ENCODE results near the gene LRRC74A. TPM values are rescaled to one million over a fixed set of nuclear protein-coding genes. Genes with fewer than 3 reads are reported as not detected.

Gene LRRC74A
- total RNA-seq, 1 donor from 2014 or later, result not detected

DNA sequence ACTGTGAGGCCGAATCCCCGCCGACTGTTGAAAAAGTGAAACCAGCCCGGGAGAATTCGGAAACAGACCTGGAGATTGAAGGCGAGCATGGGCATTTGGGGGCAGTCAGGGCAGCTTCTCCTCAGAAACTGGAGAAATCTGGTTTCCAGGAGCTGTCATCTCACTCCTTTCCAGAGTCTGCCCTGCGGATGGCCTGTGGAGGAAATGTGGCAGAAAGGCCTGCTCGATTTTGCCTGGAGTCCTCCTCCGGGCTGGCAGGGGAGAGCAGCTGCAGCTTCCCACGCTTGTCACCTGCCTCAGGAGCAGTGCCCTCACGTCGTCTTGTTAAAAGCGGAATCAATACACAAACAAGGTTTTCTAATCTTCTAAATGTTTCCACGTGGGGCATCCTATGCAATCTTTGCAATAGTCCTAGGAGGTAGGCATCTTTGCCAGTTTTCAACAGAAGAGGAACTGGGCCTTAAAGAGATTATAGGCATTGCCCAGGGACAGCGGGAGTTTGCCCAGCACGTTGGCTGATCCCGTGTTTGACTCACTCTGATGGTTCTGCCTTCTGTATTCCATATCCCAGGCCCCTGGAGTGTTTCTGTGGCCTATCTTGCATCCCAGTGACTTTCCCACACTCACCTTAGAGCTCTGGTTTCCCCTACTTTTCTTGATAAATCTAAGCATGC lies 2.3 kb downstream of the LRRC74A start:
- no peaks in the 10 kb centered on the region for H3K4me1 Mint-ChIP-seq (ENCODE audit: low read depth)
- peaks cover 16% of the 10 kb centered on the region for H3K27me3 Mint-ChIP-seq (ENCODE audit: low read depth)
- H3K9me3 Mint-ChIP-seq (ENCODE audit: low read depth), result peaks cover 4% of the 10 kb centered on the region
- no peaks in the 10 kb centered on the region for H3K36me3 Mint-ChIP-seq (ENCODE audit: low read depth)
- H3K27ac Mint-ChIP-seq (ENCODE audit: unreplicated experiment), result no peak overlapping the region
- TF ChIP-seq, protein P1, sequence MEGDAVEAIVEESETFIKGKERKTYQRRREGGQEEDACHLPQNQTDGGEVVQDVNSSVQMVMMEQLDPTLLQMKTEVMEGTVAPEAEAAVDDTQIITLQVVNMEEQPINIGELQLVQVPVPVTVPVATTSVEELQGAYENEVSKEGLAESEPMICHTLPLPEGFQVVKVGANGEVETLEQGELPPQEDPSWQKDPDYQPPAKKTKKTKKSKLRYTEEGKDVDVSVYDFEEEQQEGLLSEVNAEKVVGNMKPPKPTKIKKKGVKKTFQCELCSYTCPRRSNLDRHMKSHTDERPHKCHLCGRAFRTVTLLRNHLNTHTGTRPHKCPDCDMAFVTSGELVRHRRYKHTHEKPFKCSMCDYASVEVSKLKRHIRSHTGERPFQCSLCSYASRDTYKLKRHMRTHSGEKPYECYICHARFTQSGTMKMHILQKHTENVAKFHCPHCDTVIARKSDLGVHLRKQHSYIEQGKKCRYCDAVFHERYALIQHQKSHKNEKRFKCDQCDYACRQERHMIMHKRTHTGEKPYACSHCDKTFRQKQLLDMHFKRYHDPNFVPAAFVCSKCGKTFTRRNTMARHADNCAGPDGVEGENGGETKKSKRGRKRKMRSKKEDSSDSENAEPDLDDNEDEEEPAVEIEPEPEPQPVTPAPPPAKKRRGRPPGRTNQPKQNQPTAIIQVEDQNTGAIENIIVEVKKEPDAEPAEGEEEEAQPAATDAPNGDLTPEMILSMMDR (IDR thresholded peaks at IDR 0.05), result no peak
- no peak for DNase-seq (ENCODE audit: low spot score)
- H3K4me3 Mint-ChIP-seq (ENCODE audit: unreplicated experiment), result no peak overlapping the region

DNA sequence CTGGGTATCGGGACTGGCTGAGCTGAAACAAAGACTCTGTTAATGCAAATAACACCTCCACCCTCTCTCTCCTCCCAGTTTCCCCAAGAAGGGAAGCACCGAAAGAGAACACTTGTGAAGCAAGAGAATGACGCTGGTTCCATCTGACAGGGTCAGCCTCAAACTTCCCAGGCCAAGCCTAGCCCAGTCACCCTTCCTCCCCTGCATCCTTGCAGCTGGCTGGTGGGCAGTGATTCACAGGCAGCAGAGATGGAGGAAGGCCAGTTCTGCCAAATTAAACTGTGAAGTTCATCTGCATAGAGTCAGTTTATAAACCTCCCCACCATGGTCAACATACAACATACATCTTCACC lies 2.8 kb downstream of the LRRC74A start:
- Mint-ChIP-seq H3K36me3 (ENCODE audit: low read depth) (no peaks in the 10 kb centered on the region), H3K27me3 (ENCODE audit: low read depth) (peaks cover 16% of the 10 kb centered on the region), H3K9me3 (ENCODE audit: low read depth) (peaks cover 4% of the 10 kb centered on the region), H3K4me1 (ENCODE audit: low read depth) (no peaks in the 10 kb centered on the region), H3K4me3 (ENCODE audit: unreplicated experiment) (no peak overlapping the region), H3K27ac (ENCODE audit: unreplicated experiment) (no peak overlapping the region)
- no peak for DNase-seq (ENCODE audit: low spot score)
- TF ChIP-seq, protein P1 (IDR thresholded peaks at IDR 0.05), result no peak

DNA sequence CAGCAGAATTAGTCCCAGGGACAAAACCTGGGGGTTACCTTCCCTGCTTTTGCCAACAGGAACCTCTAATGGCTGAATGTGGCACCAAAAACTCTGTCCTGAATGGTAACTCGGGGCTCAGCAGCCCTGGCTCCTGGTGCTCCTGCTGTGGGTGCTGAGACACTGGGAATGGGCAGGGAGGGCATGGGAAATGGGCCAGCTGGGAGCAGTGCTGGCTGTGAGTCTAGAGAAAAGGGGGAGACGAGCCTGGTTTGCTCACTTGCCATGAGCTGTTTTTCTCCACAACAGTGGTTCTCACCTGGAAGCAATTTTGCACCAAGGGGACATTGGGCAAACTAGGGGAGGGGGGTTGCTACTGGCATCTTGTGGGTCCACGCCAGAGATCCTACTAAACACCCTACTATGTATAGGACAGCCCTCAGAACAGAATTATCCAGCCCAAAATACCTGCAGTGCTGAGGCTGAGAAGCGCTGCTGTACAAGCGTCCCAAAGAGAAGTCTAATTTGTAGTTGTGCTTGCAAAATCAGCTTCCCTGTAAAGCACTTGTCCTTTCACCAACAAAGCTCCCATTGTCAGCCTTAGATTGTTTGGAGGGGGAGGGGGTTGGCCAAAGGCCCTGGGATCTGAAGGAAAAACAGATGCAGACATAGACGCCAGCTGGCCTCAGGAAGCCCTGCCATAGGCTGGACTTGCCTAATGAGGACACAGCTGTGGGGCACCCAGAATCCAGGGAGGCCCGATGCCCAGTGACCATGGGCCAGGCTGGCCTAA lies 3.6 kb downstream of the LRRC74A start:
- TF ChIP-seq, protein P1 (IDR thresholded peaks at IDR 0.05), result no peak
- Mint-ChIP-seq H3K4me3 (ENCODE audit: unreplicated experiment) (no peak overlapping the region), H3K27ac (ENCODE audit: unreplicated experiment) (no peak overlapping the region), H3K9me3 (ENCODE audit: low read depth) (peaks cover 4% of the 10 kb centered on the region), H3K36me3 (ENCODE audit: low read depth) (no peaks in the 10 kb centered on the region), H3K27me3 (ENCODE audit: low read depth) (peaks cover 13% of the 10 kb centered on the region), H3K4me1 (ENCODE audit: low read depth) (no peaks in the 10 kb centered on the region)
- no peak for DNase-seq (ENCODE audit: low spot score)

DNA sequence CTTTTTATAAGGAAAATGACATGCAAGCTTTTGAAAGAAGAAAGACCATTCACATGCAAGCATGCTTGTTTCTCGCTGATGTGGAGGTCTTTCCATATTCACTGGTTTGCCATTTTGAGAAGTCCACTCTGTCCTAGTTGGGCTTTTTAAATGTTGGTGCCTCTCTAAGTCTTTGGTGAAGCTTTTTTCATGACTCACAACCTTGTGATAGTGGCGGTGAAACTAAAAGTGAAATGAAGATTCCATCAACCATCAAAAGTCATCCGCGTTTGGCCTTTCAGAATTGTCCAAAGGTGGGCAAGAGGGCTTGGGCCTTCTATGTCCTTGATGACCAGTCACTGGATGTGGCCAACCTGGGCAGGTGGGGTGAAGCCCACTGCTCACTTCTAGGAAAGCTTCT lies 4.3 kb downstream of the LRRC74A start:
- Mint-ChIP-seq H3K4me1 (ENCODE audit: low read depth) (no peaks in the 10 kb centered on the region), H3K36me3 (ENCODE audit: low read depth) (no peaks in the 10 kb centered on the region), H3K27ac (ENCODE audit: unreplicated experiment) (no peak overlapping the region), H3K27me3 (ENCODE audit: low read depth) (peaks cover 9% of the 10 kb centered on the region), H3K4me3 (ENCODE audit: unreplicated experiment) (no peak overlapping the region), H3K9me3 (ENCODE audit: low read depth) (peaks cover 4% of the 10 kb centered on the region)
- TF ChIP-seq, protein P1 (IDR thresholded peaks at IDR 0.05), result no peak
- no peak for DNase-seq (ENCODE audit: low spot score)

DNA sequence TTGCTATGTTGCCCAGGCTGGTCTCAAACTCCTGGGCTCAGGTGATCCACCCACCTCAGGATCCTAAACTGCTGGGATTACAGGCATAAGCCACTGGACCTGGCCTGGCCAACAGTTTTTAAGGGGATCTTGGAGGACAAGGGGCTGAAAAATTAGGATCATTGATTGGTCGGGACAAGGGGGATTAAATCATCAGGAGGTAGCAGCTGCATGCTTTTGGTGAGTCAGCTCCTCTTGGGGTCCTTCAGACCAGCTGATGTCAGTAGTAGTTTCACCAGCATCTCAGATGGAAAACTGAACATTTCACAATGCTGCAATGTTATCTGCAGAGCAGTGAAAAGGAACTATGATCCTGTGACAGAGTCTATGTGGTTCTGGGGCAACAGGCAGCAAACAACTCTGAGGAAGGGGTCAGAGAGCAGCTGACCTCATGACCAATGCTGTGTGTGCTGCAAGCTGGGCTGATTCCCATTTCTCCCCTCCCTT lies 6.3 kb downstream of the LRRC74A start:
- Mint-ChIP-seq H3K4me3 (ENCODE audit: unreplicated experiment) (no peak overlapping the region), H3K27ac (ENCODE audit: unreplicated experiment) (no peak overlapping the region)

More for the DNA sequence above, 6.3 kb downstream of the LRRC74A start:
- Mint-ChIP-seq H3K9me3 (ENCODE audit: low read depth) (peaks cover 4% of the 10 kb centered on the region), H3K4me1 (ENCODE audit: low read depth) (no peaks in the 10 kb centered on the region), H3K27me3 (ENCODE audit: low read depth) (peaks cover 7% of the 10 kb centered on the region), H3K36me3 (ENCODE audit: low read depth) (no peaks in the 10 kb centered on the region)
- TF ChIP-seq, protein P1 (IDR thresholded peaks at IDR 0.05), result no peak
- no peak for DNase-seq (ENCODE audit: low spot score)

All from chondrocyte (in vitro differentiated cells).